Measurements from ENCODE around the gene EHBP1L1.

GRCh38 chr11:65617136-65617850 lies 41.4 kb downstream of the EHBP1L1 start:
- no peak for TF ChIP-seq CTCF (IDR thresholded peaks at IDR 0.05)
- TF ChIP-seq EP300 (IDR thresholded peaks at IDR 0.05) = no peak
